Ureter (tissue), 1 donor: ENCODE results near the gene GAB1. TPM values are rescaled to one million over a fixed set of nuclear protein-coding genes. Genes with fewer than 3 reads are reported as not detected.

Source experiments
- DNase-seq: peaks from one replicate; pipeline ENCODE4 v3.0.0-alpha.2; 2020; ENCODE audit warnings: low spot score
- total RNA-seq: library from RNA; stranded (reverse); gene quantifications from one replicate; pipeline ENCODE4 v1.2.4, GENCODE V29; 2023
- donor health status: DM: yes; HTN: yes; CAD: no.

Gene GAB1
- total RNA-seq, 1 donor from 2014 or later: 42.4 TPM

- DNase-seq: no peak
These were observed 53.0 kb downstream of the GAB1 start for GRCh38 chr4:143389579-143390195.

GRCh38 chr4:143390764-143391163, 54.1 kb downstream of the GAB1 start:
- no peak for DNase-seq

GRCh38 chr4:143391261-143391660, 54.6 kb downstream of the GAB1 start:
- no peak for DNase-seq

- DNase-seq: no peak
These were observed 55.2 kb downstream of the GAB1 start for GRCh38 chr4:143391895-143392294.

GRCh38 chr4:143393195-143393594, 56.5 kb downstream of the GAB1 start:
- no peak for DNase-seq

GRCh38 chr4:143394739-143395453, 58.2 kb downstream of the GAB1 start:
- no peak for DNase-seq

- DNase-seq: no peak
These were observed 60.0 kb downstream of the GAB1 start for GRCh38 chr4:143396695-143397094.

- no peak for DNase-seq
These were observed 60.7 kb downstream of the GAB1 start for GRCh38 chr4:143397335-143397734.

- no peak for DNase-seq
These were observed 61.2 kb downstream of the GAB1 start for GRCh38 chr4:143397887-143398286.

- no peak for DNase-seq
These were observed 62.7 kb downstream of the GAB1 start for GRCh38 chr4:143399113-143399949.

GRCh38 chr4:143400082-143400481, 63.4 kb downstream of the GAB1 start:
- no peak for DNase-seq

- DNase-seq: no peak
These were observed 66.3 kb downstream of the GAB1 start for GRCh38 chr4:143402776-143403552.

GRCh38 chr4:143403553-143403820, 66.8 kb downstream of the GAB1 start:
- DNase-seq: no peak

- DNase-seq: no peak
These were observed 67.9 kb downstream of the GAB1 start for GRCh38 chr4:143404555-143404954.

- no peak for DNase-seq
These were observed 68.5 kb downstream of the GAB1 start for GRCh38 chr4:143405075-143405730.

GRCh38 chr4:143406523-143406922, 69.8 kb downstream of the GAB1 start:
- DNase-seq: peak; percentile 60

- no peak for DNase-seq
These were observed 70.8 kb downstream of the GAB1 start for GRCh38 chr4:143407474-143407873.

- DNase-seq: no peak
These were observed 71.2 kb downstream of the GAB1 start for GRCh38 chr4:143407888-143408287.

- DNase-seq: no peak
These were observed 73.3 kb downstream of the GAB1 start for GRCh38 chr4:143410015-143410414.

- DNase-seq: no peak
These were observed 75.1 kb downstream of the GAB1 start for GRCh38 chr4:143411527-143412419.

GRCh38 chr4:143412420-143412758, 75.7 kb downstream of the GAB1 start:
- DNase-seq: no peak
